Right lobe of liver (tissue), 6 donors: ENCODE results near the gene ADGRL3. TPM values are rescaled to one million over a fixed set of nuclear protein-coding genes. Genes with fewer than 3 reads are reported as not detected.
"Not testable (repeated sequence)": the region's sequence is repeated elsewhere in the genome, so short reads cannot be mapped to it uniquely, and the experiment has no call there.

ENCODE experiments used
- ATAC-seq, 4 donors: fragments of 200-7000 bp; cut with Tn5 transposase; one replicate each; pipeline ENCODE4 v1.9.1; 2020; ENCODE audit warnings: mild to moderate bottlenecking in 4 of 4, moderate library complexity in 4 of 4
- DNase-seq, 3 donors: peaks; one replicate each; pipeline ENCODE4 v3.0.0-alpha.2; 2020
- H3K27ac ChIP-seq, 3 donors: fragments of 200-600 bp; one replicate each; pipeline ENCODE4 v1.8.0; 2022
- H3K27me3 ChIP-seq, 2 donors: fragments of 200-600 bp; one replicate each; pipeline ENCODE4 v1.8.0; 2022
- H3K36me3 ChIP-seq, 4 donors: fragments of 200-600 bp; sonication (generic) in 1 of 4; one replicate each; pipeline versions ENCODE4 v1.5.1 to v1.8.0; 2017 to 2022; ENCODE audit warnings: control low read depth in 1 of 4
- H3K4me1 ChIP-seq, 4 donors: fragments of 200-600 bp; sonication (generic) in 1 of 4; one replicate each; pipeline versions ENCODE4 v1.5.1 to v1.8.0; 2017 to 2022; ENCODE audit warnings: control low read depth in 1 of 4
- H3K4me3 ChIP-seq, 3 donors: fragments of 200-600 bp; one replicate each; pipeline ENCODE4 v1.8.0; 2022
- H3K9me3 ChIP-seq, 4 donors: fragments of 200-600 bp; sonication (generic) in 1 of 4; one replicate each; pipeline versions ENCODE4 v1.5.1 to v1.8.0; 2017 to 2022; ENCODE audit warnings: control low read depth in 1 of 4
- CTCF ChIP-seq, 4 donors: fragments of 200-600 bp in 3 of 4; fragments of 450-650 bp in 1 of 4; IDR thresholded peaks; one replicate each; pipeline versions ENCODE4 v1.5.1 to v1.8.0; 2016 to 2022; ENCODE audit warnings: antibody characterized with exemption in 4 of 4, mild to moderate bottlenecking in 2 of 4
- POLR2A ChIP-seq: fragments of 450-650 bp; IDR thresholded peaks from one replicate; pipeline ENCODE4 v1.6.1; 2017; ENCODE audit warnings: antibody characterized with exemption, mild to moderate bottlenecking
- WGBS: methylation state at CpG from one replicate; pipeline ENCODE4 v1.1.6; 2018; ENCODE audit warnings: low coverage, low lambda C conversion rate; ENCODE audit not compliant: insufficient coverage; ENCODE audit errors: missing lambda C conversion rate; 5-methylcytosine and 5-hydroxymethylcytosine counted together
- intact Hi-C, 2 donors: fragments of 100-400 bp; cut with DNase I; formaldehyde crosslinking; loops; one replicate each; pipeline versions ENCODE4 v1.11.2 to v1.14.1; 2022
- total RNA-seq, 6 experiments: library from RNA; depleted of rRNA in 2 of 6; stranded (reverse); fragments of >200 nt in 2 of 6; fragmentation: NEBNext Ultra II Directional in 3 of 6; extraction: Animal tissue kit (Norgen Biotek cat#: 25700) in 3 of 6; gene quantifications; one replicate each; pipeline versions ENCODE4 v1.1.0 to v1.2.4, GENCODE V29; 2016 to 2023
- donor health status: DM: no; HTN: yes; CAD: no.
- donor health status: DM: no; HTN: no; CAD: no.
- donor health status: DM: no; HTN: no; CAD: no.
- donor health status: DM: no; HTN: yes; CAD: no.
- donor health status: DM: no; HTN: yes; CAD: no.

ADGRL3 gene
- total RNA-seq, 6 experiments from 2014 or later, result 0.06 to 1.1 (median 0.35) TPM

DNA sequence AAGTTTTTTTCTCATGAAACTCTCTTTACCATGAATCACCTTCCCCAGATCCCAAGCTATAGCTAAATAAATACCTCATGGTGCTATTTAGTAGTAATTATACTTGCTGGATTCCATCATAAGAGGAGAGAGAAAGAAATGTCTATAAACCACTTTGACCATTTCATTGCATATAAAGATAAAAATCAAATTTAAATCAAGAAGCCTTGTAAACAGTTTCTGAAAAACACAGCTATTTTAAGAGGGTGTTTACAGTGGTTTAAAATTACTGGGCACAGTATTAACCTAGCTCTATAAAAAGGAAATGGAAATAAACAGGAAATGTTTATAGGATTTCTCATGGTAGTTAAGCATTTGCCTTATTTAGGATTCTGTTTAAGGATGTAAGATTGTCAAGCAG, 637.9 kb downstream of the ADGRL3 start:
- no peaks in the 10 kb centered on the region for H3K27me3 ChIP-seq
- intact Hi-C loops, result no loop called here
- H3K4me3 ChIP-seq, result no peak overlapping the region
- DNase-seq, result no peak
- ATAC-seq, result no peak
- H3K36me3 ChIP-seq, result no peaks in the 10 kb centered on the region
- H3K27ac ChIP-seq, result no peak overlapping the region
- H3K4me1 ChIP-seq, result no peaks in the 10 kb centered on the region
- no peak for TF ChIP-seq CTCF (IDR thresholded peaks at IDR 0.05)
- TF ChIP-seq POLR2A, result no peak
- no peaks in the 10 kb centered on the region for H3K9me3 ChIP-seq

DNA sequence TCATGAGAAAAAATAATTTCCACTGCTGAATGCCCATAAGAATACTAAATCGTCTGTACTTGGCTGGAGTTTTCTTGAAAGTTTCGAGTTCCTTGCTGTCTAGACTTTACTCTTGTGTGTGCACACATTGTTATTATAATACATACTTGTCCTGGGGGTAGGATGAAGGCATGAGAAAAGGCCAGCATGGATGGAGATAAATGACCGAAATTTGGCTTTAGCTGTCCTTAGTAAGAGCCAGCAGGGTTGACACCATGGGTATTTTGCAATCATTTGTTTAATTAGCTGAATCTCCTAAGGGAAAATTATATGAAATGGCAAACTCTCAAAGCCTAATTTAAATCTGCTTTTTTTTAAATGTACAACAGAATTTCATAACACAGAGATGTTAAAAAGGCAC, 641.6 kb downstream of the ADGRL3 start:
- DNase-seq (no peak), ATAC-seq (no peak)
- no peaks in the 10 kb centered on the region for H3K36me3 ChIP-seq
- no peak overlapping the region for H3K27ac ChIP-seq
- WGBS, result 40% methylated on average over 3 of the region's 3 CpGs
- H3K27me3 ChIP-seq, result no peaks in the 10 kb centered on the region
- intact Hi-C loops, result no loop called here
- no peak for TF ChIP-seq POLR2A
- TF ChIP-seq CTCF (IDR thresholded peaks at IDR 0.05), result no peak
- no peaks in the 10 kb centered on the region for H3K4me1 ChIP-seq
- H3K9me3 ChIP-seq, result no peaks in the 10 kb centered on the region
- no peak overlapping the region for H3K4me3 ChIP-seq

- DNase-seq (no peak), ATAC-seq (no peak)
- H3K9me3 ChIP-seq, result no peaks in the 10 kb centered on the region
- intact Hi-C loops, result no loop called here
- H3K36me3 ChIP-seq, result no peaks in the 10 kb centered on the region
- H3K4me1 ChIP-seq, result no peaks in the 10 kb centered on the region
- no peak for TF ChIP-seq CTCF (IDR thresholded peaks at IDR 0.05)
- TF ChIP-seq POLR2A, result no peak
- no peak overlapping the region for H3K27ac ChIP-seq
- H3K4me3 ChIP-seq, result no peak overlapping the region
- no peaks in the 10 kb centered on the region for H3K27me3 ChIP-seq
- 73% methylated on average over 3 of the region's 3 CpGs for WGBS
These were observed 651.0 kb downstream of the ADGRL3 start for GRCh38 chr4:61851126-61851525.

GRCh38 chr4:61852105-61852504, 652.0 kb downstream of the ADGRL3 start:
- WGBS, result 84% methylated on average over 5 of the region's 5 CpGs
- intact Hi-C loops, H3K36me3 ChIP-seq, H3K9me3 ChIP-seq, H3K27ac ChIP-seq, H3K27me3 ChIP-seq, H3K4me3 ChIP-seq, ATAC-seq, DNase-seq, H3K4me1 ChIP-seq: not testable (repeated sequence)

DNA sequence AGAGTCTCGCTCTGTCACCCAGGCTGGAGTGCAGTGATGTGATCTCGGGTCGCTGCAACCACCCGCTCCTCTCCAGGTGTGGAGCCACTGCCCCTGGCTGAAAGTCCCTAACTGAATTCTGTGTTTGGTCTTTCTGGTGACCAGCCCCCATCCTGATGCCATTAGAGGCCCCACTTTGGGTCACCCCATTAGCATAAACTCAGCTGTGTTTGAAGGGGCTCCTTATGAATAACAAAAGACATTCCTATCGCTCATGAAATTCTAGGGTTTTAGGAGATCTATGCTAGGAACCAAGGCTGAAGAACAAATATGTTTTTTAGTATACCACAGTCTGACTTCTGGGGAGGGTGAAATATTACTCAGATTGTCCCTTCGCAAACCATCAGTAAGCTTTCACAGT, 652.9 kb downstream of the ADGRL3 start:
- intact Hi-C loops, result no loop called here
- TF ChIP-seq CTCF (IDR thresholded peaks at IDR 0.05), result no peak
- TF ChIP-seq POLR2A, result no peak

More for the DNA sequence above, 652.9 kb downstream of the ADGRL3 start:
- Histone ChIP-seq H3K27ac (no peak overlapping the region), H3K9me3 (no peaks in the 10 kb centered on the region), H3K36me3 (no peaks in the 10 kb centered on the region), H3K4me1 (no peaks in the 10 kb centered on the region), H3K27me3 (no peaks in the 10 kb centered on the region), H3K4me3 (no peak overlapping the region)
- no peak for ATAC-seq
- no peak for DNase-seq
- 80% methylated on average over 5 of the region's 6 CpGs for WGBS
